Stomach (tissue), 9 donors: ENCODE results near the gene DDR1. TPM values are rescaled to one million over a fixed set of nuclear protein-coding genes. Genes with fewer than 3 reads are reported as not detected.
"Not testable (repeated sequence)": the region's sequence is repeated elsewhere in the genome, so short reads cannot be mapped to it uniquely, and the experiment has no call there.

Source experiments
- DNase-seq, 2 donors: peaks; one replicate each; pipeline versions ENCODE4 v3.0.0 to v3.0.0-alpha.2; 2013 to 2019
- H3K27ac ChIP-seq, 5 donors: fragments of 200-600 bp in 4 of 5; sonication (generic) in 4 of 5; one replicate each; pipeline ENCODE4 v1.5.1; 2013 to 2019; ENCODE audit warnings: mild to moderate bottlenecking in 1 of 5, moderate library complexity in 1 of 5
- H3K27me3 ChIP-seq, 3 donors: fragments of 200-600 bp; sonication (generic); one replicate each; pipeline ENCODE4 v1.5.1; 2017 to 2019; ENCODE audit warnings: mixed run types in 1 of 3
- H3K36me3 ChIP-seq, 4 donors: fragments of 200-600 bp; sonication (generic); 1 replicate in 3 of 4; 2 replicates in 1 of 4; pipeline ENCODE4 v1.5.1; 2016 to 2019
- H3K4me1 ChIP-seq, 4 donors: fragments of 200-600 bp; sonication (generic); one replicate each; pipeline ENCODE4 v1.5.1; 2016 to 2019
- H3K4me3 ChIP-seq, 4 donors: fragments of 200-600 bp; sonication (generic) in 3 of 4; one replicate each; pipeline ENCODE4 v1.5.1; 2016 to 2019; ENCODE audit warnings: mild to moderate bottlenecking in 1 of 4
- H3K9me3 ChIP-seq, 4 donors: fragments of 200-600 bp; sonication (generic); one replicate each; pipeline ENCODE4 v1.5.1; 2016 to 2019
- EP300 ChIP-seq: sonication (generic); formaldehyde crosslinking; IDR thresholded peaks from one replicate; pipeline ENCODE4 v1.6.1; 2017; ENCODE audit warnings: antibody characterized with exemption
- POLR2A ChIP-seq, 4 donors: fragments of 450-650 bp; IDR thresholded peaks; one replicate each; pipeline ENCODE4 v1.6.1; 2016; ENCODE audit warnings: antibody characterized with exemption in 4 of 4, control low read depth in 2 of 4, mild to moderate bottlenecking in 1 of 4, moderate library complexity in 1 of 4
- POLR2AphosphoS5 ChIP-seq, 3 donors: sonication (generic); formaldehyde crosslinking; IDR thresholded peaks; one replicate each; pipeline ENCODE4 v1.6.1; 2016; ENCODE audit warnings: antibody characterized with exemption in 3 of 3
- whole genome bisulfite sequencing, 5 donors: extraction: QIAGEN DNeasy Blood & Tissue Kit in 3 of 5; methylation state at CpG; one replicate each; pipeline versions ENCODE4 v1.1.5 to v1.1.7; 2013 to 2018; 5-methylcytosine and 5-hydroxymethylcytosine counted together
- intact Hi-C: fragments of 100-400 bp; cut with DNase I; formaldehyde crosslinking; loops from one replicate; pipeline ENCODE4 v1.15.1; 2023; ENCODE audit warnings: low total_unique reads
- polyA plus RNA-seq, 3 donors: library from polyadenylated mRNA; stranded (reverse); fragments of 200-250 nt; gene quantifications; one replicate each; pipeline ENCODE4 v1.2.3, GENCODE V29; 2013
- total RNA-seq, 5 donors: library from RNA; depleted of rRNA; stranded (reverse); fragments of >200 nt; gene quantifications; one replicate each; pipeline versions ENCODE4 v1.1.0 to v1.2.3, GENCODE V29; 2014 to 2016
- TF ChIP-seq, protein P1 (sequence below), 7 experiments: fragments of 450-650 bp in 4 of 7; fragments of 200-600 bp in 3 of 7; sonication (generic) in 3 of 7; IDR thresholded peaks; one replicate each; pipeline ENCODE4 v1.5.1; 2016 to 2019; ENCODE audit warnings: antibody characterized with exemption in 7 of 7, control low read depth in 2 of 7, mild to moderate bottlenecking in 1 of 7
- donor health status: healthy with polysubstance abuse.
- donor health status: Bipolar disorder and iron deficiency.
- donor health status: healthy.

Gene DDR1
- total and polyA plus RNA-seq, 8 donors = 17.6 to 144 (median 82.4) TPM

GRCh38 chr6:30857112-30857511 is 27.2 kb upstream of the DDR1 start:
- Histone ChIP-seq H3K4me1 (peaks cover 4 to 8% (median 5%) of the 10 kb centered on the region in 4 donors), H3K36me3 (no peaks in the 10 kb centered on the region), H3K9me3 (peaks cover 0 to 9% (median 3%) of the 10 kb centered on the region in 4 donors), H3K4me3 (no peak overlapping the region), H3K27ac (no peak overlapping the region), H3K27me3 (no peaks in the 10 kb centered on the region)
- TF ChIP-seq, protein P1, sequence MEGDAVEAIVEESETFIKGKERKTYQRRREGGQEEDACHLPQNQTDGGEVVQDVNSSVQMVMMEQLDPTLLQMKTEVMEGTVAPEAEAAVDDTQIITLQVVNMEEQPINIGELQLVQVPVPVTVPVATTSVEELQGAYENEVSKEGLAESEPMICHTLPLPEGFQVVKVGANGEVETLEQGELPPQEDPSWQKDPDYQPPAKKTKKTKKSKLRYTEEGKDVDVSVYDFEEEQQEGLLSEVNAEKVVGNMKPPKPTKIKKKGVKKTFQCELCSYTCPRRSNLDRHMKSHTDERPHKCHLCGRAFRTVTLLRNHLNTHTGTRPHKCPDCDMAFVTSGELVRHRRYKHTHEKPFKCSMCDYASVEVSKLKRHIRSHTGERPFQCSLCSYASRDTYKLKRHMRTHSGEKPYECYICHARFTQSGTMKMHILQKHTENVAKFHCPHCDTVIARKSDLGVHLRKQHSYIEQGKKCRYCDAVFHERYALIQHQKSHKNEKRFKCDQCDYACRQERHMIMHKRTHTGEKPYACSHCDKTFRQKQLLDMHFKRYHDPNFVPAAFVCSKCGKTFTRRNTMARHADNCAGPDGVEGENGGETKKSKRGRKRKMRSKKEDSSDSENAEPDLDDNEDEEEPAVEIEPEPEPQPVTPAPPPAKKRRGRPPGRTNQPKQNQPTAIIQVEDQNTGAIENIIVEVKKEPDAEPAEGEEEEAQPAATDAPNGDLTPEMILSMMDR (IDR thresholded peaks at IDR 0.05) = no peak
- TF ChIP-seq EP300 = no peak
- no peak for TF ChIP-seq POLR2A (IDR thresholded peaks at IDR 0.05)
- no peak for TF ChIP-seq POLR2AphosphoS5 (IDR thresholded peaks at IDR 0.05)
- 65 to 81% (median 74%) methylated on average over 5 of the region's 5 CpGs for WGBS, 5 donors
- no peak for DNase-seq
- intact Hi-C loops = no loop called here

DNA sequence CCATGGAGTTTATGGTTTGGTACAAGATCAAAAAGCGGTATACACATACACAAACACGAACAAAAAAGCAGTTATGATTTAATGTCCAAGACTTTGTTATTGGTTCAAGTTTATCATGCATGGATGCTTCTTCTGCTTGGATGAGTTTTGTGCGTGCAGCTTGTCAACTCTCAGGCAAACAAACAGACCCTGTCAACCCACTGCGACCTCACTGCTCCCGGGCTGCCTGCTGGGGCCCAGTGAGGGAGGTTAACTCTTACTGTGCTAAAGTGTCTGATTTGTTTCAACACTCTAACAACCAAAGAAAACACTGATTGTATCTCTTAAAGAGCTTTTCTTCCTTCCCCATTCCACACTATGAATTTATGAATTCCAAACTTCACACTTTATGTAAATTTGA is 26.8 kb upstream of the DDR1 start:
- H3K27ac ChIP-seq = no peak overlapping the region
- no peak overlapping the region for H3K4me3 ChIP-seq
- peak in 1 of 2 donors; percentile 53 for DNase-seq
- intact Hi-C loops = no loop called here
- H3K4me1 ChIP-seq = peaks cover 7 to 12% (median 9%) of the 10 kb centered on the region in 4 donors
- no peaks in the 10 kb centered on the region for H3K36me3 ChIP-seq
- H3K9me3 ChIP-seq = peaks cover 0 to 9% (median 3%) of the 10 kb centered on the region in 4 donors
- 38 to 53% (median 49%) methylated on average over 5 of the region's 5 CpGs for WGBS, 5 donors
- H3K27me3 ChIP-seq = no peaks in the 10 kb centered on the region
- no peak for TF ChIP-seq POLR2AphosphoS5 (IDR thresholded peaks at IDR 0.05)
- TF ChIP-seq, protein P1 (IDR thresholded peaks at IDR 0.05) = no peak
- no peak for TF ChIP-seq EP300
- no peak for TF ChIP-seq POLR2A (IDR thresholded peaks at IDR 0.05)

- H3K9me3 ChIP-seq, H3K36me3 ChIP-seq, intact Hi-C loops, DNase-seq, H3K27ac ChIP-seq, H3K4me3 ChIP-seq, H3K27me3 ChIP-seq: not testable (repeated sequence)
- 97 to 100% (median 99%) methylated on average over 4 of the region's 4 CpGs for WGBS, 5 donors
- peaks cover 7 to 14% (median 10%) of the 10 kb centered on the region in 4 donors for H3K4me1 ChIP-seq
Measured at GRCh38 chr6:30859726-30860125, 24.6 kb upstream of the DDR1 start.

DNA sequence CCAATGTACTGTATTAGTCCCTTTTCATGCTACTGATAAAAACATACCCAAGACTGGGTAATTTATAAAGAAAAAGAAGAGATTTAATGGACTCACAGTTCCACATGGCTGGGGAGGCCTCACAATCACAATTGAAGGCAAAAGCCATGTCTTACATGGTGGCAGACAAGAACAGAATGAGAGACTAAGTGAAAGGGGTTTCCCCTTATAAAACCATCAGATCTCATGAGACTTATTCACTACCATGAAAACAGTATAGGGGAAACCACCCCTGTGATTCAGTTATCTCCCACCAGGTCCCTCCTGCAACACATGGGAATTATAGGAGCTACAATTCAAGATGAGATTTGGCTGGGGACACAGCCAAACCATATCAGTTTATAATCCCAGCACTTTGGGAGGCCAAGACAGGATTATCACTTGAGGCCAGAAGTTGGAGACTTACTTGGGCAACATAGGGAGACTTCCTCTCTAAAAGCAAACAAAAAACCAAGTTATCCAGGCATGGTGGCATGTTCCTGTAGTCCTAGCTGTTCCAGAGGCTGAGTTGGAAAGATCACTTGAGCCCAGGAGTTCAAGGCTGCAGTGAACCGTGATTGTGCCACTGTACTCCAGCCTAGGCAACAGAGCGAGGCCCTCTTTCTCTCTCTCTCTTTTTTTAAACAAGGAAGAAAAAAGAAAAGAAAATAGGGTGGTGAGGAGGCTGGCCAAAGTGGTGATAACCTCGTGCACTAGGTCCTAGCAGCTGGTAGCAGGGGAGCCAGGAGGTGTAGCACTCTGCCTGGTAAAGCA is 22.9 kb upstream of the DDR1 start:
- 29 to 63% (median 43%) methylated on average over 3 of the region's 3 CpGs for WGBS, 5 donors
- no peak for DNase-seq
- Histone ChIP-seq H3K4me3 (no peak overlapping the region), H3K27me3 (no peaks in the 10 kb centered on the region), H3K9me3 (peaks cover 0 to 9% (median 3%) of the 10 kb centered on the region in 4 donors), H3K27ac (peak overlapping the region in 3 of 5 donors; percentile 7 to 40 (median 10)), H3K36me3 (no peaks in the 10 kb centered on the region), H3K4me1 (peaks cover 7 to 14% (median 10%) of the 10 kb centered on the region in 4 donors)
- no peak for TF ChIP-seq POLR2A (IDR thresholded peaks at IDR 0.05)
- TF ChIP-seq EP300 = no peak
- TF ChIP-seq POLR2AphosphoS5 (IDR thresholded peaks at IDR 0.05) = no peak
- TF ChIP-seq, protein P1 (IDR thresholded peaks at IDR 0.05) = no peak
- intact Hi-C loops = no loop called here
